MM.1S (cell line): Measurements from ENCODE around the gene CCPG1.

Experiments used
- EZH2 ChIP-seq: fragments of 300-600 bp; sonication (generic); optimal IDR thresholded peaks from 2 replicates; pipeline ENCODE3; 2017; ENCODE audit warnings: low read depth, mild to moderate bottlenecking, antibody characterized with exemption, low read length, mixed read lengths
- TF ChIP-seq, protein P1 (sequence below): fragments of 300-600 bp; sonication (generic); IDR thresholded peaks from 2 replicates; pipeline ENCODE4 v1.5.1; 2016; ENCODE audit warnings: antibody characterized with exemption, low read length, mixed read lengths

DNA sequence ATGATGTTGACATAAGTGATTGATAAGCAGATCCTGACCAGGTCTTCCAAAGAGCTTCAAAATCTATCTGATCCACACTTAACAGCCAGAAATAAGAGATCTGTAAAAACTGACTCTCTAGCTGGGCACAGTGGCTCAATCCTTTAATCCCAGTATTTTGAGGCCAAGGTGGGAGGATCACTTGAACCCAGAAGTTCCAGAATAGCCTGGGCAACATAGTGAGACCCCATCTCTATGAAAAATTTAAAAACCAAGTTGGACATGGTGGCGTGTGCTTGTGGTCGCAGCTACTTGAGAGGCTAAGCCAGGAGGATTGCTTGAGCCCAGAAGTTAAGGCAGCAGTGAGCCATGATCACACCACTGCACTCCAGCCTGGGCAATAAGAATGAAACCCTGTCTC lies 45.5 kb downstream of the CCPG1 start:
- TF ChIP-seq, protein P1, sequence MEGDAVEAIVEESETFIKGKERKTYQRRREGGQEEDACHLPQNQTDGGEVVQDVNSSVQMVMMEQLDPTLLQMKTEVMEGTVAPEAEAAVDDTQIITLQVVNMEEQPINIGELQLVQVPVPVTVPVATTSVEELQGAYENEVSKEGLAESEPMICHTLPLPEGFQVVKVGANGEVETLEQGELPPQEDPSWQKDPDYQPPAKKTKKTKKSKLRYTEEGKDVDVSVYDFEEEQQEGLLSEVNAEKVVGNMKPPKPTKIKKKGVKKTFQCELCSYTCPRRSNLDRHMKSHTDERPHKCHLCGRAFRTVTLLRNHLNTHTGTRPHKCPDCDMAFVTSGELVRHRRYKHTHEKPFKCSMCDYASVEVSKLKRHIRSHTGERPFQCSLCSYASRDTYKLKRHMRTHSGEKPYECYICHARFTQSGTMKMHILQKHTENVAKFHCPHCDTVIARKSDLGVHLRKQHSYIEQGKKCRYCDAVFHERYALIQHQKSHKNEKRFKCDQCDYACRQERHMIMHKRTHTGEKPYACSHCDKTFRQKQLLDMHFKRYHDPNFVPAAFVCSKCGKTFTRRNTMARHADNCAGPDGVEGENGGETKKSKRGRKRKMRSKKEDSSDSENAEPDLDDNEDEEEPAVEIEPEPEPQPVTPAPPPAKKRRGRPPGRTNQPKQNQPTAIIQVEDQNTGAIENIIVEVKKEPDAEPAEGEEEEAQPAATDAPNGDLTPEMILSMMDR = no peak
- TF ChIP-seq EZH2 = no peak
